HepG2 (cell line): ENCODE results near the gene USP24. TPM values are rescaled to one million over a fixed set of nuclear protein-coding genes. Genes with fewer than 3 reads are reported as not detected.
A peak's percentile ranks its signal among the peaks of the same experiment; 100 is the strongest.

ENCODE experiments used
- IRF1 ChIP-seq: sonication (generic); formaldehyde crosslinking; IDR thresholded peaks from 2 replicates; pipeline ENCODE4 v1.4.0; 2020; ENCODE audit warnings: low read depth, mild to moderate bottlenecking, missing genetic modification reagents
- MXD3 ChIP-seq: IDR thresholded peaks from 2 replicates; pipeline ENCODE4 v1.6.1; 2016; ENCODE audit warnings: mild to moderate bottlenecking, missing biosample characterization, missing genetic modification reagents
- RBFOX2 ChIP-seq: fragments of 200-400 bp; formaldehyde crosslinking; IDR thresholded peaks from 2 replicates; pipeline ENCODE4 v1.6.1; 2017; ENCODE audit warnings: low read depth, mild to moderate bottlenecking, low read length
- ZNF318 ChIP-seq: sonication (generic); formaldehyde crosslinking; IDR thresholded peaks from 2 replicates; pipeline ENCODE4 v1.4.0; 2020; ENCODE audit warnings: mild to moderate bottlenecking, missing genetic modification reagents
- ZNF687 ChIP-seq: sonication (generic); formaldehyde crosslinking; IDR thresholded peaks from 2 replicates; pipeline ENCODE4 v1.5.1; 2020; ENCODE audit warnings: mild to moderate bottlenecking, missing genetic modification reagents, moderate library complexity
- polyA plus RNA-seq, 8 experiments: library from polyadenylated mRNA; depleted of rRNA in 3 of 8; stranded (reverse) in 7 of 8; unstranded in 1 of 8; fragments of >200 nt; fragmentation: Illumina TruSeq in 4 of 8; extraction: Trizol in 4 of 8; gene quantifications; 2 replicates each; pipeline versions ENCODE4 v1.2.1 to v1.2.3, GENCODE V29; 2011 to 2016; ENCODE audit warnings: low read depth in 4 of 8, missing spikeins in 1 of 8, mixed read lengths in 1 of 8; ENCODE audit not compliant: insufficient read depth in 1 of 8
- total RNA-seq, 5 experiments: library from RNA; depleted of rRNA; stranded (reverse); fragments of >200 nt; fragmentation: Illumina TruSeq; extraction: Trizol; gene quantifications; 2 replicates each; pipeline ENCODE4 v1.2.3, GENCODE V29; 2016; ENCODE audit warnings: low read depth in 1 of 5

USP24 gene
- total and polyA plus RNA-seq, 2 of the 13 experiments (the other 11 are each of a cell fraction or from before 2014, with no cell fraction given) = 18.8 to 47.6 TPM

- TF ChIP-seq ZNF687 (CRISPR knock-in tag) = peak; percentile 89
- TF ChIP-seq RBFOX2 = peak; percentile 96
- no peak for TF ChIP-seq IRF1 (CRISPR knock-in tag)
- TF ChIP-seq ZNF318 (CRISPR knock-in tag) = no peak
- peak; percentile 79 for TF ChIP-seq MXD3 (CRISPR knock-in tag)
Observed at GRCh38 chr1:55215194-55216021, at the start of gene USP24 (continued).
